Ovary (tissue), 9 donors: ENCODE data around the gene SCN5A. TPM values are rescaled to one million over a fixed set of nuclear protein-coding genes. Genes with fewer than 3 reads are reported as not detected.

ENCODE experiments used
- DNase-seq, 5 donors: peaks; one replicate each; pipeline ENCODE4 v3.0.0-alpha.2; 2019 to 2020
- H3K27ac ChIP-seq, 2 donors: fragments of 200-600 bp; one replicate each; pipeline versions ENCODE4 v1.5.1 to v1.8.0; 2019 to 2022
- H3K27me3 ChIP-seq: fragments of 200-600 bp; one replicate; pipeline ENCODE4 v1.8.0; 2022
- H3K36me3 ChIP-seq: fragments of 200-600 bp; sonication (generic); one replicate; pipeline ENCODE4 v1.5.1; 2019
- H3K4me1 ChIP-seq: one replicate; pipeline ENCODE4 v1.8.1; 2013; ENCODE audit warnings: mild to moderate bottlenecking, moderate library complexity; ENCODE audit not compliant: insufficient read depth
- H3K4me3 ChIP-seq: fragments of 200-600 bp; sonication (generic); one replicate; pipeline ENCODE4 v1.5.1; 2017
- H3K9me3 ChIP-seq, 2 donors: fragments of 200-600 bp in 1 of 2; sonication (generic) in 1 of 2; one replicate each; pipeline versions ENCODE4 v1.5.1 to v1.8.1; 2013 to 2019; ENCODE audit warnings: mild to moderate bottlenecking in 1 of 2, moderate library complexity in 1 of 2
- CTCF ChIP-seq, 3 donors: fragments of 450-650 bp in 2 of 3; fragments of 200-600 bp in 1 of 3; IDR thresholded peaks; one replicate each; pipeline versions ENCODE4 v1.5.1 to v1.8.0; 2016 to 2022; ENCODE audit warnings: antibody characterized with exemption in 3 of 3, mild to moderate bottlenecking in 1 of 3
- EP300 ChIP-seq: sonication (generic); formaldehyde crosslinking; IDR thresholded peaks from one replicate; pipeline ENCODE4 v1.6.1; 2017; ENCODE audit warnings: antibody characterized with exemption
- POLR2A ChIP-seq: fragments of 450-650 bp; IDR thresholded peaks from one replicate; pipeline ENCODE4 v1.6.1; 2017; ENCODE audit warnings: antibody characterized with exemption, mild to moderate bottlenecking, moderate library complexity
- WGBS, 3 donors: extraction: QIAGEN DNeasy Blood & Tissue Kit in 1 of 3; methylation state at CpG; one replicate each; pipeline versions ENCODE4 v1.1.5 to v1.1.7; 2013 to 2017; 5-methylcytosine and 5-hydroxymethylcytosine counted together
- intact Hi-C, 4 donors: fragments of 100-400 bp; cut with DNase I; formaldehyde crosslinking; loops; one replicate each; pipeline versions ENCODE4 v1.11.0 to v1.15.1; 2022 to 2023
- polyA plus RNA-seq, 2 donors: library from polyadenylated mRNA; stranded (reverse); fragments of 200-250 nt in 1 of 2; fragments of 350-450 nt in 1 of 2; fragmentation: Illumina TruSeq in 1 of 2; extraction: RNeasy Lipid Tissue Mini Kit (QIAGEN cat#74804) in 1 of 2; gene quantifications; one replicate each; pipeline ENCODE4 v1.2.3, GENCODE V29; 2013 to 2014
- total RNA-seq, 7 donors: library from RNA; depleted of rRNA in 2 of 7; stranded (reverse); fragments of >200 nt in 2 of 7; fragmentation: NEBNext Ultra II Directional in 3 of 7; extraction: Animal tissue kit (Norgen Biotek cat#: 25700) in 3 of 7; gene quantifications; one replicate each; pipeline versions ENCODE4 v1.1.0 to v1.2.4, GENCODE V29; 2016 to 2023
- donor health status: DM: no; HTN: no; CAD: no; lungs with moderate emphysema.
- donor health status: DM: no; HTN: no; CAD: no.
- donor health status: Bipolar disorder and iron deficiency.
- donor health status: DM: yes; HTN: yes; CAD: no.
- donor health status: DM: no; HTN: no; CAD: no.
- donor health status: DM: yes; HTN: yes; CAD: no.

The SCN5A gene
- total and polyA plus RNA-seq, 9 donors = 0.67 to 4.7 (median 2.1) TPM

DNA sequence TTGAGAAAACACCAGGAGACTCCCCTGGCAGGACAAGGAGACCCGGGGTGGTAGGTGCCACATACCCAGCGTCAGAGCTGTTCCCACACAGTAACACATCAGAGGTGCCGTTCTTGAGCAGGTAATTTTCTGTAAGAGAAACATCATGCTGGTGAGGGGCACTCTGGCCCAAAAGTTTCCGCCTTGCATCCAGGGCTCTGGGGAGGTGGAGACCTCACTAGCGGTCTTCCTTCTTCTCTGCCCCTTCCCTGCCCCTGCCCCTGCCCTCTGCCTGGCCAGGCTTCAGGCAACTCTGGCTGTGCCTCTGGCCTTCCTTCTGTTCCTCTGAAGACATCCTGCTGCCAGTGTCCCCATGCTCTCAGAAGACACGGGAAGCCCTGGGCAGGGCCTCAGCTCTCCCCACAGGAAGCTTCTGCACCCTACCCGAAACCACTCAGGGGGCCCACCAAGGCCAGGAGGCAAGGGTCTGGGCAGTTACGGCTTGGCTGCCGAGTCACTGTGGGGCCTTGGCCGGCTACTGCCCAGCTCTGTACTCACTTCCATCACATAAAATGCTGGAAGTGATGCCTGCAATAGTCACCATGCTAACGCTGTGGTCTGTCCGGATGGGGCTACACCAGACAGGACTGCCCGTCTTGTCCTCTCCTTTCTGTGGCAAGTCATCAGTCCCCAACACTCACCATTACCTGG is 41.3 kb downstream of the SCN5A start:
- WGBS, 3 donors = 86 to 92% (median 91%) methylated on average over 13 of the region's 13 CpGs
- TF ChIP-seq POLR2A = no peak
- no peak for TF ChIP-seq EP300
- no peak for TF ChIP-seq CTCF (IDR thresholded peaks at IDR 0.05)

DNA sequence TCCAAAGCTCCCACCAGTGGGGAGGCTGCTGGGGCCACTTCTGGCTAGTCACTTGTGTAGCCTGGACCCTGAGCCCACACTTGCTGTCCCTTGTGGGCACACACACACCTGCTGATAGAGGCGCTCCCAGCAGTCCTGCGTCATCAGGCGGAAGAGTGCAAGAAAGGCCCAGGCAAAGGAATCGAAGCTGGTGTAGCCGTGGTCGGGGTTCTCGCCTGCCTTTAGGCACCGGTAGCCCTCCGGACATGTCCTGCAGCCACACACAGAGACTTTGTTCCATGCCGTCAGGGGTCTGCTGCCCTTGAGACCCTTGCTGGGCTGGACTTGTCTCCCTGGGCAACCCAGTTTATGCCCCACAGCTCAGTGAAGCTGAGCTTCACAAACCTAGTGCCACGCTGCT is 42.9 kb downstream of the SCN5A start:
- Histone ChIP-seq H3K27me3 (no peaks in the 10 kb centered on the region), H3K4me3 (no peak overlapping the region), H3K36me3 (no peaks in the 10 kb centered on the region), H3K27ac (no peak overlapping the region), H3K4me1 (no peaks in the 10 kb centered on the region), H3K9me3 (no peaks in the 10 kb centered on the region)
- no peak for TF ChIP-seq EP300
- no peak for TF ChIP-seq CTCF (IDR thresholded peaks at IDR 0.05)
- TF ChIP-seq POLR2A = no peak
- 94 to 97% (median 96%) methylated on average over 11 of the region's 11 CpGs for WGBS, 3 donors
- DNase-seq = peak in 1 of 5 donors; percentile 23
- intact Hi-C loops = no loop called here

More for the DNA sequence above, 41.3 kb downstream of the SCN5A start:
- H3K4me1 ChIP-seq = no peaks in the 10 kb centered on the region
- no peaks in the 10 kb centered on the region for H3K9me3 ChIP-seq
- no peak overlapping the region for H3K27ac ChIP-seq
- no peaks in the 10 kb centered on the region for H3K27me3 ChIP-seq
- H3K4me3 ChIP-seq = no peak overlapping the region
- intact Hi-C loops = no loop called here
- no peaks in the 10 kb centered on the region for H3K36me3 ChIP-seq
- peak in 1 of 5 donors; percentile 12 for DNase-seq

DNA sequence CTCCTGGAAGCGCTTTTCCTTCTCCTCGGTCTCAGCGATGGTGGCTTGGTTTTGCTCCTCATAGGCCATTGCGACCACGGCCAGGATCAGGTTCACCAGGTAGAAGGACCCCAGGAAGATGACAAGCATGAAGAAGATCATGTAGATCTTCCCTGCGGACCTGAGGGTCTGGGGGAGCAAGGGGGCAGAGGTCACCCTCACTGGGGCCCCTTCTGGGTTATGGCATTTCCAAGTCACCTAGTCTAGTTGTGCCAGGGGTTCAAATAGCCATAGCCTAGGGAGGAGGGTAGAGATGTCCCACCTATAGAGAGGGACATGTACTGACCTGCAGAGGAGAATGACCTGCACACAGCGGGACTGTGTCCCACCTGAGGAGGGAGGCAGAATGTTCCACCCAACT is 43.5 kb downstream of the SCN5A start:
- intact Hi-C loops = no loop called here

DNA sequence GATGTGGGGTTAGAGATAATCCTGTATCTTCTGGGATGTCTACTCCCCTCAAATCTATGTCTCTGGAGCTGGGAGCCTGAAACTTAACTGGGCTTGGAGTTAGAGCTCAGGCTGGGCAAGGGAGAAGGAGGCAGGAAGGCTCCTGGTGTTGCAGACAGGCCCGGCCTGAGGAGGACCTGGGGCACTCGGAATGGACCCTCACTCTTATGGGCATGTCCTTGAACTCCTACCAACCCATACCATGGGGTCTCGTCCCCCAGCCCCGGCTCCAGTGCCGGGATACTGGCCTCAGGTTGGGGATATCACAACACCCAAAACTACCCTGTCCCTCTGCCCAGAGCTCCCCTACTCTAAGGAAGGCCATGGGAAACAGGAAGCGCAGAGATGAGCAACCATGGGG is 45.2 kb downstream of the SCN5A start:
- no peaks in the 10 kb centered on the region for H3K4me1 ChIP-seq
- H3K9me3 ChIP-seq = no peaks in the 10 kb centered on the region
- H3K27me3 ChIP-seq = no peaks in the 10 kb centered on the region
- WGBS, 3 donors = 91 to 92% (median 92%) methylated on average over 6 of the region's 6 CpGs
- no peaks in the 10 kb centered on the region for H3K36me3 ChIP-seq
- TF ChIP-seq POLR2A = no peak
- TF ChIP-seq EP300 = no peak
- TF ChIP-seq CTCF (IDR thresholded peaks at IDR 0.05) = no peak
- no peak overlapping the region for H3K4me3 ChIP-seq
- intact Hi-C loops = no loop called here
- no peak overlapping the region for H3K27ac ChIP-seq
- peak in 1 of 5 donors; percentile 6 for DNase-seq

More for the DNA sequence above, 43.5 kb downstream of the SCN5A start:
- Histone ChIP-seq H3K4me3 (no peak overlapping the region), H3K9me3 (no peaks in the 10 kb centered on the region), H3K36me3 (no peaks in the 10 kb centered on the region), H3K27me3 (no peaks in the 10 kb centered on the region), H3K4me1 (no peaks in the 10 kb centered on the region), H3K27ac (no peak overlapping the region)
- 94 to 95% (median 94%) methylated on average over 7 of the region's 7 CpGs for WGBS, 3 donors
- DNase-seq = peak in 1 of 5 donors; percentile 3
- no peak for TF ChIP-seq POLR2A
- no peak for TF ChIP-seq CTCF (IDR thresholded peaks at IDR 0.05)
- no peak for TF ChIP-seq EP300
